A673 (cell line): ENCODE results near the gene GLDC. TPM values are rescaled to one million over a fixed set of nuclear protein-coding genes. Genes with fewer than 3 reads are reported as not detected.

Experiments used
- BruUV-seq: library from RNA; stranded (reverse); fragments of 400-500 nt; replicated peaks from 2 replicates; lab custom pipeline; 2021; lab: Mats Ljungman, UMichigan
- CTCF ChIA-PET: fragments of 300-600 bp; sonication (Branson Sonifier 250); formaldehyde crosslinking; loops from one replicate; lab custom pipeline; 2022; ENCODE audit warnings: antibody characterized with exemption; lab: Charles Lee
- POLR2A ChIA-PET: fragments of 300-600 bp; sonication (Branson Sonifier 250); formaldehyde crosslinking; loops from one replicate; lab custom pipeline; 2022; ENCODE audit warnings: antibody characterized with exemption; ENCODE audit not compliant: low non-redundant PET; lab: Charles Lee
- DNase-seq: peaks from one replicate; pipeline ENCODE4 v3.0.0-alpha.2; 2015; ENCODE audit warnings: low spot score
- H3K27ac ChIP-seq: fragments of 200-600 bp; sonication (generic); 2 replicates; pipeline ENCODE4 v1.5.1; 2016; ENCODE audit warnings: mixed run types, low read depth, mild to moderate bottlenecking, mixed read lengths, antibody characterized with exemption, low read length; ENCODE audit not compliant: poor library complexity, severe bottlenecking
- H3K27me3 ChIP-seq: fragments of 200-600 bp; sonication (generic); replicated peaks from 2 replicates; pipeline ENCODE4 v1.6.1; 2017; ENCODE audit warnings: mixed run types, low read depth, mild to moderate bottlenecking, mixed read lengths, antibody characterized with exemption, low read length; ENCODE audit not compliant: insufficient read depth, poor library complexity
- H3K36me3 ChIP-seq: fragments of 200-600 bp; sonication (generic); 2 replicates; pipeline ENCODE4 v1.6.1; 2016; ENCODE audit warnings: mixed run types, mild to moderate bottlenecking, mixed read lengths, antibody characterized with exemption, low read length; ENCODE audit not compliant: insufficient read depth, poor library complexity, severe bottlenecking
- H3K4me1 ChIP-seq: fragments of 200-600 bp; sonication (generic); 2 replicates; pipeline ENCODE4 v1.6.1; 2017; ENCODE audit warnings: mixed run types, mild to moderate bottlenecking, mixed read lengths, antibody characterized with exemption, low read length; ENCODE audit not compliant: insufficient read depth, poor library complexity, severe bottlenecking
- H3K4me3 ChIP-seq: fragments of 200-600 bp; sonication (generic); 2 replicates; pipeline ENCODE4 v1.5.1; 2016; ENCODE audit warnings: low read depth, mixed run types, mild to moderate bottlenecking, mixed read lengths, low read length; ENCODE audit not compliant: poor library complexity, severe bottlenecking
- H3K9me3 ChIP-seq: fragments of 200-600 bp; sonication (generic); 2 replicates; pipeline ENCODE4 v1.6.1; 2016; ENCODE audit warnings: mixed run types, low read depth, mild to moderate bottlenecking, mixed read lengths, antibody characterized with exemption, low read length; ENCODE audit not compliant: poor library complexity, severe bottlenecking
- EZH2 ChIP-seq: fragments of 200-600 bp; sonication (generic); IDR thresholded peaks from 2 replicates; pipeline ENCODE4 v1.6.1; 2017; ENCODE audit warnings: borderline replicate concordance, low read depth, mild to moderate bottlenecking, mixed read lengths, antibody characterized with exemption, low read length; ENCODE audit not compliant: poor library complexity, severe bottlenecking
- intact Hi-C: fragments of 100-400 bp; cut with micrococcal nuclease; formaldehyde crosslinking; loops from one replicate; pipeline ENCODE4 v1.10.0; 2022; ENCODE audit not compliant: unreplicated experiment
- total RNA-seq: library from RNA; stranded (reverse); gene quantifications from 2 replicates; pipeline ENCODE4 v1.2.3, GENCODE V29; 2021
- TF ChIP-seq, protein P1 (sequence below): fragments of 300-800, 200-600 bp; sonication (generic); conservative IDR thresholded peaks from 2 replicates; pipeline ENCODE4 v1.5.1; 2017; ENCODE audit warnings: low read depth, mild to moderate bottlenecking, antibody characterized with exemption, low read length, moderate library complexity, mixed read lengths

Gene GLDC
- total RNA-seq, 1 experiment from 2014 or later: 0.32 TPM

- H3K4me1 ChIP-seq: no peaks in the 10 kb centered on the region
- POLR2A ChIA-PET: no interaction called here
These were observed 80.2 kb downstream of the GLDC start for GRCh38 chr9:6565312-6565711.

DNA sequence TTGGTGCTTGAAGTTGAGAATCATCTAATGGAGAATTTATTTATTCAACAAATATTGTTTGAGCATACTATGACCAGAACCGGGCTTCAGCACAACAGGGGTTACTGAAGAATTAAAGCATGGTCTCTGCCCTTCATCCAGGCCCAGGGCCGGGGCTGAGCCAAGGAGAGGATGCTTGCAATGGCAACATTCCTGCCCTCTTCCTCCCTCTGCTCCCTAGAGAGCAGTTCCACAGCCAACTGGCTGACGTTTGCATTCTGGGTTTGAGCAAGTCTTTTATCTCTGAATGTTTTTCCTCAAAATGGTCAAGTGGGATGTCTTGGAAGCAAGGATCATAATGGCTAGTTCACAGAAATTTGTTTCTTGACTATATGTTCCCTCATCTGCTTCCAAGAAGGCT, 80.7 kb downstream of the GLDC start:
- Histone ChIP-seq H3K9me3 (no peaks in the 10 kb centered on the region), H3K36me3 (no peaks in the 10 kb centered on the region), H3K27ac (no peak overlapping the region), H3K4me3 (no peak overlapping the region), H3K27me3 (no peaks in the 10 kb centered on the region), H3K4me1 (no peaks in the 10 kb centered on the region)
- DNase-seq: no peak
- intact Hi-C loops: loop anchor here (10.0 kb wide), 1 partner anchor 370 kb away; no protein-coding TSS in a partner anchor
- CTCF ChIA-PET: no interaction called here
- no TSS peak for BruUV-seq
- TF ChIP-seq, protein P1, sequence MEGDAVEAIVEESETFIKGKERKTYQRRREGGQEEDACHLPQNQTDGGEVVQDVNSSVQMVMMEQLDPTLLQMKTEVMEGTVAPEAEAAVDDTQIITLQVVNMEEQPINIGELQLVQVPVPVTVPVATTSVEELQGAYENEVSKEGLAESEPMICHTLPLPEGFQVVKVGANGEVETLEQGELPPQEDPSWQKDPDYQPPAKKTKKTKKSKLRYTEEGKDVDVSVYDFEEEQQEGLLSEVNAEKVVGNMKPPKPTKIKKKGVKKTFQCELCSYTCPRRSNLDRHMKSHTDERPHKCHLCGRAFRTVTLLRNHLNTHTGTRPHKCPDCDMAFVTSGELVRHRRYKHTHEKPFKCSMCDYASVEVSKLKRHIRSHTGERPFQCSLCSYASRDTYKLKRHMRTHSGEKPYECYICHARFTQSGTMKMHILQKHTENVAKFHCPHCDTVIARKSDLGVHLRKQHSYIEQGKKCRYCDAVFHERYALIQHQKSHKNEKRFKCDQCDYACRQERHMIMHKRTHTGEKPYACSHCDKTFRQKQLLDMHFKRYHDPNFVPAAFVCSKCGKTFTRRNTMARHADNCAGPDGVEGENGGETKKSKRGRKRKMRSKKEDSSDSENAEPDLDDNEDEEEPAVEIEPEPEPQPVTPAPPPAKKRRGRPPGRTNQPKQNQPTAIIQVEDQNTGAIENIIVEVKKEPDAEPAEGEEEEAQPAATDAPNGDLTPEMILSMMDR: no peak
- no peak for TF ChIP-seq EZH2
- POLR2A ChIA-PET: no interaction called here

More at GRCh38 chr9:6565312-6565711, 80.2 kb downstream of the GLDC start:
- CTCF ChIA-PET: no interaction called here
- no peaks in the 10 kb centered on the region for H3K9me3 ChIP-seq
- H3K27me3 ChIP-seq: no peaks in the 10 kb centered on the region
- H3K27ac ChIP-seq: no peak overlapping the region
- no peak for TF ChIP-seq EZH2
- no peaks in the 10 kb centered on the region for H3K36me3 ChIP-seq
- H3K4me3 ChIP-seq: no peak overlapping the region
- intact Hi-C loops: loop anchor here (10.0 kb wide), 1 partner anchor 371 kb away; no protein-coding TSS in a partner anchor
- BruUV-seq: no TSS peak
- DNase-seq: no peak

DNA sequence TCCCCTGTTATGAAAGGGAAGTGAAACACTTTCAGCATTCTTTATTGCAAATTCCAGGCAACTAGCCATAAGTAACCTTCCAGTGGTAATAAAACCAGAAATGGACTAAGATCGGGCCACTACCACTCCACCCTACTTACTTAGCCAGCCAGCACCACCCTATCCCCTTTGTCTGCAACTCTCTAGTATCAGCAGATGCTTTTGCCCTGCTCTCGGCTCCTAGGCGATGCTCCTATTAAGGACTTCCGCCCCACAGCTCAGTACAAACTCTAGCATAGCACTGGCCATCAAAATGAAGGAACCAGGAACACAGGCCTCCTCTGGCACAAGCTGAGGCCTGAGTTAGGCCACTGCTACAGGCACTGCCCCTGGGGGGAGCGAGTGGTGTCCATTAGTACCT, 81.2 kb downstream of the GLDC start:
- ChIA-PET POLR2A (no interaction called here), CTCF (no interaction called here)
- no TSS peak for BruUV-seq
- Histone ChIP-seq H3K36me3 (no peaks in the 10 kb centered on the region), H3K4me3 (no peak overlapping the region), H3K4me1 (no peaks in the 10 kb centered on the region), H3K9me3 (no peaks in the 10 kb centered on the region), H3K27me3 (no peaks in the 10 kb centered on the region), H3K27ac (no peak overlapping the region)
- TF ChIP-seq EZH2: no peak
- TF ChIP-seq, protein P1: no peak
- no peak for DNase-seq
- intact Hi-C loops: loop anchor here (10.0 kb wide), 1 partner anchor 370 kb away; no protein-coding TSS in a partner anchor
